ENCODE measurements around the gene CHST3. TPM values are rescaled to one million over a fixed set of nuclear protein-coding genes. Genes with fewer than 3 reads are reported as not detected.

CHST3 gene
- total RNA-seq, 4 donors from 2014 or later, result 27.9 to 54.2 (median 34.2) TPM

DNA sequence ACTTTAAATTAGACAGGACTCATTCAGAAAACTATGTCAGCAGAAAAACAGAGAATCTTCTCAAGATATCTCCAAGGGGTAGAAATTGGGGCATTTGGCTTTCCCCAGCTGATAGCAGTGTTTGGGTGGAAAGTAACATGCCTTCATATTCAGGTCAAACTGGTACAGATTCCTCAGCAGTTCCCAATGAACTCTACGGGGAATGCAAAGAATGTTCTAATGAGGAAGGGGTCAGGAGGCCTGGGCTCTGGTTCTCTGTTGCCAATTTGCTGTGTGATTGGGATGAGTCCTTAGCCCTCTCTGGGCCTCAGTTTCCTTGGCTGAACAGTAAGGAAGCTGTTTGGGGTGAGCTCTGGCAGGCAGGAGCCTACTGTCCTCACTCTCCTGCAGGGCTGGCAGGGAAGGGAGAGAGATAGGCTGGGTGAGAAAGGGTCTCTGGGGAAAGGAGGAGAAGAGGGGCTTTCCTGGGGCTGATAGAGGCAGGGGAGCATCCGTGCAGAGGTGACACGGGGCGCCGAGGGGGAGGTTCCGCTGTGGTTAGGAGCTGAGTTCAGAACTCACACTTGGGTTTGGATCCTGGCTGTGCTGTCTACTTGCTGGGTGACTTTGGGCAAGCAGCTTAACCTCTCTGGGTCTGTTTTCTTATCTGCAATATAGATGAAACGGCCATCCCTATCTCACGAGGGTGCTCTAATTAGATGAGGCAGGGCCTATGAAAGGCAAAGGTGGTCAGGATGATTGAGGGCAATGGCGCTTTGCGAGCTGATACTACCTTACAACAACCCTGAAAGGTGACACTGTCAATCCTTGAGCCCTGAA, 79.0 kb downstream of the CHST3 start:
- DNase-seq (ENCODE audit: low spot score), result no peak
- no peak for ATAC-seq (ENCODE audit: low FRiP score)
- TF ChIP-seq, protein P1, sequence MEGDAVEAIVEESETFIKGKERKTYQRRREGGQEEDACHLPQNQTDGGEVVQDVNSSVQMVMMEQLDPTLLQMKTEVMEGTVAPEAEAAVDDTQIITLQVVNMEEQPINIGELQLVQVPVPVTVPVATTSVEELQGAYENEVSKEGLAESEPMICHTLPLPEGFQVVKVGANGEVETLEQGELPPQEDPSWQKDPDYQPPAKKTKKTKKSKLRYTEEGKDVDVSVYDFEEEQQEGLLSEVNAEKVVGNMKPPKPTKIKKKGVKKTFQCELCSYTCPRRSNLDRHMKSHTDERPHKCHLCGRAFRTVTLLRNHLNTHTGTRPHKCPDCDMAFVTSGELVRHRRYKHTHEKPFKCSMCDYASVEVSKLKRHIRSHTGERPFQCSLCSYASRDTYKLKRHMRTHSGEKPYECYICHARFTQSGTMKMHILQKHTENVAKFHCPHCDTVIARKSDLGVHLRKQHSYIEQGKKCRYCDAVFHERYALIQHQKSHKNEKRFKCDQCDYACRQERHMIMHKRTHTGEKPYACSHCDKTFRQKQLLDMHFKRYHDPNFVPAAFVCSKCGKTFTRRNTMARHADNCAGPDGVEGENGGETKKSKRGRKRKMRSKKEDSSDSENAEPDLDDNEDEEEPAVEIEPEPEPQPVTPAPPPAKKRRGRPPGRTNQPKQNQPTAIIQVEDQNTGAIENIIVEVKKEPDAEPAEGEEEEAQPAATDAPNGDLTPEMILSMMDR (IDR thresholded peaks at IDR 0.05), result no peak

DNA sequence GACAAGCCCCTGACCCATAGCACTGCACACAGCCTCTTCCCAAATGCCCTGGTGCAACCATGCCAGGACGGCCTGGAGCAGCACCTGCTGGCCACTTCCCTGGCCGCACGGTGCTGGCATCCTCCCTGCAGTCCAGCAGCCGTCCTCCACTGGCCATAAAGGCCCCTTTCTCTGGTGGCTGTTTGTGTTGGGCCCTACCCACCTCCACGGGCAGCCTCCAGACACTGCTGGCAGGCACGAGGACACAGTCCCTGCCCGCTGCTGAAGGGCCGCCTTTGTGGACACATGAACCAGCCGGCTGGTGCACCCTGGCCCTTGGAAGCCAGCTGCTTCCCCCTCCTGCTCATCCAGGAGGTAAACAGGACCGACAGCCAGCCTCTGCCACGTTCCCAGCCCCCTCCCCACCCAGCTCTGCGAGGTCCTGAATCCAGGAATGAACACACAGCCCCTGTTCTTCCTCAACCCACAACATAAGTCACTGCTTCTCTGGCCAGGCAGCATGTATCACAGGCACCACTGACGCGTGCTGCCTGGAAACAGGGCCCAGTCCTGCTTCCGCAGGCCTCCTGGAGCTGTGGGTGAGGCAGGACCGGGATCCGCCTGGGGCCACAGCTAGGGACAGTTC, 80.3 kb downstream of the CHST3 start:
- TF ChIP-seq, protein P1 (IDR thresholded peaks at IDR 0.05), result no peak
- DNase-seq (ENCODE audit: low spot score) (no peak), ATAC-seq (ENCODE audit: low FRiP score) (no peak)

DNA sequence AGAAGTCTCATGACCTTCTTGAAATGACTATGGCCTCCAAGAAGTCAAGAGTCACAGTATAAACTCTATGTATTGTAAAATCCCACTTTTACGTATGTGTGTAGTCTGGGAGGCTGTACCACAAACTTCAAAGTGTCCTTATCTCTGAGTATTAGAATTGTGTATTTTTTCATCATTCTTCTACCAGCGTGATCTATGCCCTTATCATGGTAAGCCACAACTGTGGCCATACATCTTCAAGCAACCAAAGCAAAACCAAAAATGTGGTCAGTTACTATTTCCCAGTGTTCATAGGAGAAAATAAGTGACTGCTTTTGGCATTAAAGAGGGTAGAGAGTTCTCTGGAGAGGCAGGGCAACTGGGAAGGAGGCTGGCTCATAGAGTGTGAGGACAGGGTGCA, 81.4 kb downstream of the CHST3 start:
- ATAC-seq (ENCODE audit: low FRiP score) (no peak), DNase-seq (ENCODE audit: low spot score) (no peak)
- TF ChIP-seq, protein P1 (IDR thresholded peaks at IDR 0.05), result no peak

DNA sequence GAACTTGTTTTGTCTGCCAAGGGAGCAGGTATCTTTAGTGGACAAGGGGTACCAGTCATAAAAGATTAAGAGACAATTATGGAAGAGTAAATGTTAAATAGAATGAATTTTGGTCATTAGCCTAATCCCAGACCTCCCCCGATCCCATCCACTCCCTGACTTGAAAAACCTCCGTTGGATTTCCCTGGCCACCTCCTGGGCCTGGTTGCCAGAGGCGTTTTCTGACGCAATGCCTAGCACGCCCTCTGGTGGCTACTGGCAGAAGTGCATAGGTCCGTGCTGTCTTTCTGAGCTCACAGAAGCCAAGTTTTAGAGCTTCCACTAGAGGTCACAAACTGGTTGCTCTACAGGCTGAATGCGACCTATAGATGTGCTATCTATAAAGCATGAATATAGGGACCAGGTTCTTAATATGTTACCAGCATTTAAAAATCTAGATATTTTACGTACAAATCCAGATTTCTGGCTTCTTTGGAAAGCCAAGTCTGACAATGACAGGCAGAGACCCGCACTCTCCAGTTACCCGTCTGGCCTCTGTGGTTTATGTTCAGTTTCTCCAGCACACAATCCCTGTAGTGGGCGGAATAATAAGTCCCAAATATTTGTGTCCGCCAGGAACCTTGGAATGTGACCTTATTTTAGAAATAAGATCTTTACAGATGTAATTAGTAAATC, 84.4 kb downstream of the CHST3 start:
- TF ChIP-seq, protein P1 (IDR thresholded peaks at IDR 0.05), result peak in 2 of 3 donors; percentile 97 to 99
- ATAC-seq (ENCODE audit: low FRiP score) (peak; percentile 84), DNase-seq (ENCODE audit: low spot score) (peak; percentile 96)

DNA sequence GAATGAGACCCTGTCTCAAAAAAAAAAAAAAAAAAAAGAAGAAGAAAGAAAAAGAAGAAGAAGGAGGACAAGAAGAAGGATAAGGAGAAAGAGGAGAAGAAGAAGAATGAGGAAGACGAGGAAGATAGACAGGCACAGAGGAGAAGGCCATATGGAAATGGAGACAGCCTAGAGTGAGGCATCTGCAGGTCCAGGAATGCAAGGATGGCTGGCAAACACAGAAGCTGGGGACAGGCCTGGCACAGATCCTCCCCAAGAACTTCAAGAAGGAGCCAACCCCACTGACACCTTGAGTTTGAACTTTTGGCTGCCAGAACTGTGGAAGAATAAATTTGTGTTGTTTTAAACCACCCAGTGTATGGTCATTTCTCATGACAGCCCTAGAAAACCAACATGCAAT, 85.3 kb downstream of the CHST3 start:
- no peak for DNase-seq (ENCODE audit: low spot score)
- no peak for ATAC-seq (ENCODE audit: low FRiP score)

DNA sequence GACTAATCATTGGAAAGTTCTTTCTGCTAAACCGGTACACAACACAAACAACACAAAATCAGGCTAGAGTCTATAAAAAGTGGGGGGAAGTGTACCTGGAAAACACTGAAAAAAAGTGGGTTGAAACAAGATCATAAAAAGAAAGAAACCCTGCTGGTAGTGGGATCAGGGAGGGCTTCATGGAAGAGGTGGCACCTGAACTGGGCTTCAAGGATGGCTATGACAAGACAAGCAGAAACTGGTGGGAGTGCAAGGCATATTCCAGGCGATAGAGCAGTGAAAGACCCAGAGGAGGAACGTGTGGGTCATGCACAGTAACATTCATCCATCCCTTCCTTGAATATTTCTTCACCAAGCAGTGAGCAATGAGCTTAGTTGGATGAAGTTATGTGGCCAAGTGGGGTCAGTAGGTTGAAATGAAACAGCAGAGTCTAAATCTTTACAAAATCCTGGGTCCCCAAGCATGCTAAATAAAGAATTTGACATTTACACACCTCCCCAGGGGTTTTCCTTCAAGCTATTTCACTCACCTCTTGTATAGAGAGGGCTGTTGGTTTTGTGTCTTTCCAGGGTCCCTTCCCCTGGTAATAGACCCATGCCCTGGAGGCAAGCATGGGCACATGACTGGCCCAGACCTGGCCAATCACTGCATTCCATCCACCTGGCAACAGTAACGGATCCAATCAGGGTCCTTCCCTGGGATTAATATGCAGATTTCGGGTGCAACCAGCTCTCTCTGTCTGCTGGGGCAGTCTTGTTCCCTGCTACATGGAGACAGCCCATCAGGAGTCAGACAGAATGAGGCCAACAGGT, 86.0 kb downstream of the CHST3 start:
- ATAC-seq (ENCODE audit: low FRiP score), result no peak
- TF ChIP-seq, protein P1 (IDR thresholded peaks at IDR 0.05), result no peak
- DNase-seq (ENCODE audit: low spot score), result no peak

More for the DNA sequence above, 85.3 kb downstream of the CHST3 start:
- TF ChIP-seq, protein P1 (IDR thresholded peaks at IDR 0.05), result no peak
